Left forelimb (tissue), 1 donor: Measurements from ENCODE around the gene CPT1C.

Experiments
- DNase-seq: peaks from one replicate; pipeline ENCODE4 v3.0.0-alpha.2; 2018; ENCODE audit warnings: low spot score

CPT1C gene

GRCh38 chr19:49682274-49682673 is 8.6 kb upstream of the CPT1C start:
- no peak for DNase-seq

GRCh38 chr19:49683814-49684250 is 7.1 kb upstream of the CPT1C start:
- no peak for DNase-seq

GRCh38 chr19:49684251-49684982 is 6.5 kb upstream of the CPT1C start:
- DNase-seq, result no peak

- no peak for DNase-seq
Measured at GRCh38 chr19:49684983-49685553, 5.8 kb upstream of the CPT1C start.

- DNase-seq, result no peak
Measured at GRCh38 chr19:49685845-49686332, 5.0 kb upstream of the CPT1C start.

GRCh38 chr19:49686503-49687088 is 4.3 kb upstream of the CPT1C start:
- no peak for DNase-seq

- no peak for DNase-seq
Measured at GRCh38 chr19:49687150-49687549, 3.8 kb upstream of the CPT1C start.

- no peak for DNase-seq
Measured at GRCh38 chr19:49687566-49688316, 3.2 kb upstream of the CPT1C start.

- no peak for DNase-seq
Measured at GRCh38 chr19:49688531-49689132, 2.3 kb upstream of the CPT1C start.

- DNase-seq, result no peak
Measured at GRCh38 chr19:49689133-49690078, 1.5 kb upstream of the CPT1C start, which contains the start of gene ADM5. Gene ADM5, plus strand, starts transcription at chr19:49689594. Its CDS starts 244 bp downstream, at chr19:49689838.

GRCh38 chr19:49690079-49690655 is 749 bp upstream of the CPT1C start:
- DNase-seq, result no peak

- DNase-seq, result no peak
Measured at GRCh38 chr19:49691243-49692146, 579 bp downstream of the CPT1C start.

GRCh38 chr19:49692147-49692506 is 1.2 kb downstream of the CPT1C start:
- no peak for DNase-seq

- no peak for DNase-seq
Measured at GRCh38 chr19:49696115-49696514, 5.2 kb downstream of the CPT1C start.

- no peak for DNase-seq
Measured at GRCh38 chr19:49696865-49697264, 5.9 kb downstream of the CPT1C start.

GRCh38 chr19:49699364-49699763 is 8.4 kb downstream of the CPT1C start:
- DNase-seq, result no peak

- no peak for DNase-seq
Measured at GRCh38 chr19:49700563-49700962, 9.6 kb downstream of the CPT1C start.

- no peak for DNase-seq
Measured at GRCh38 chr19:49701271-49701786, 10.4 kb downstream of the CPT1C start.
